ENCODE measurements around the gene ARHGEF25.

DNA sequence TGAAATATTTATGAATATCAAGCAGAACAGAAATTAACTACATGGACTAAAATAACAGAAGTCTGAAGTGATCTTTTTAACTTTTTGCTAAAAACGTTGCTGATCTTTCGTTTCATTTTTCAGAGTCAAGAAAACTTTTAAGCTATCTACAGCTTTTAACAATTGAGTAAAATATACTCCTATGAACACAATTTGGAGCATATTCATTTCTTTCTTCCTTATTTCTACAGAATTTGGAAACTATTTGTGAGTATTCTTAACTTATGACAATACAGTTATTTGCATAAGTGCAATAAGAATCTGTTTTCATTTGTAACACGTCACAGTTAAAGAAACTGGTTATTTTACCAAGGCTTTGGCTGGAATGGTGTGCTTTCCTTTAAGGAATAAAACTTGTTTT lies 42.8 kb downstream of the ARHGEF25 start:
- TF ChIP-seq, protein P1, sequence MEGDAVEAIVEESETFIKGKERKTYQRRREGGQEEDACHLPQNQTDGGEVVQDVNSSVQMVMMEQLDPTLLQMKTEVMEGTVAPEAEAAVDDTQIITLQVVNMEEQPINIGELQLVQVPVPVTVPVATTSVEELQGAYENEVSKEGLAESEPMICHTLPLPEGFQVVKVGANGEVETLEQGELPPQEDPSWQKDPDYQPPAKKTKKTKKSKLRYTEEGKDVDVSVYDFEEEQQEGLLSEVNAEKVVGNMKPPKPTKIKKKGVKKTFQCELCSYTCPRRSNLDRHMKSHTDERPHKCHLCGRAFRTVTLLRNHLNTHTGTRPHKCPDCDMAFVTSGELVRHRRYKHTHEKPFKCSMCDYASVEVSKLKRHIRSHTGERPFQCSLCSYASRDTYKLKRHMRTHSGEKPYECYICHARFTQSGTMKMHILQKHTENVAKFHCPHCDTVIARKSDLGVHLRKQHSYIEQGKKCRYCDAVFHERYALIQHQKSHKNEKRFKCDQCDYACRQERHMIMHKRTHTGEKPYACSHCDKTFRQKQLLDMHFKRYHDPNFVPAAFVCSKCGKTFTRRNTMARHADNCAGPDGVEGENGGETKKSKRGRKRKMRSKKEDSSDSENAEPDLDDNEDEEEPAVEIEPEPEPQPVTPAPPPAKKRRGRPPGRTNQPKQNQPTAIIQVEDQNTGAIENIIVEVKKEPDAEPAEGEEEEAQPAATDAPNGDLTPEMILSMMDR (IDR thresholded peaks at IDR 0.05): no peak
- no peak for TF ChIP-seq POLR2A (IDR thresholded peaks at IDR 0.05)

Data from upper lobe of left lung (tissue), 4 donors.